ENCODE data around the gene AP2A2.

The AP2A2 gene

DNA sequence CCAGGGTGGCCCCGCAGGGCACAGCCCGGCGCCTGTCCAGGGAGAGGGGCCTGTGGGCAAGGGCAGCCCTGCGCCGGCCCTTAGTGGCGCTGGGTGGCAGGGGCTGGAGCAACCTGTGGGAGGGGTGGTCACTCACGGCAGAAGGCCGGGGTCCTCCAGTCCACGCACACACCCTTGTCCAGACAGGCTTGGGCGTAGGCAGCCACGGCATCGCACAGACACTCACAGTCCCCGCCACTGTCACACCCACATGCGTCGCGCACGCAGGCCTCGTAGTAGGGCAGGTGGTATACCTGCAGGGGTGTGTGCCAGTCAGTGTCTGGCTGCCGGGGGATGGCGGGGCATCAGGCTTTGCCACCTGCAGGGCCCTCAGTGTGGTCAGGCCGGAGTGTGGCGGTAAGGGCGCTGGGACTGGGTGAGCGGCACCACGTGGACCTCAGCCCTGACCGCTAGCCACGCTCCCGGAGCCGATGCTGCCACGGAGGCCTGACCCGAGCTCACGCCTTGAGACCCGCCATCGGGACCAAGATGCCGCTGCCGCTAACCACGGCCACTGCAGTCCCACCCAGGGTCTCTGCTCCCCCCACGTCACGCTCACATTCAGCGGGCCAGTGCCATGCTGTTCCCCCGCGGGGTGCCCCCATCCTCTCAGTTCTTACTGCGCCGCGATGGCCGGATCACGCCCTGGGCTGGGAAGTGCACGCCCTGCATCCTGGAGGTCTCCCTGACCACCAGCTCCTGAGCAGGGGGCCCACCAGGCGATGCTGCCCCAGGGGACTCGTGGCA, 98.3 kb downstream of the AP2A2 start:
- Histone ChIP-seq H3K9me3 (ENCODE audit: control insufficient read depth in 5 of 5, low read length in 5 of 5) (no peaks in the 10 kb centered on the region), H3K4me1 (ENCODE audit: control insufficient read depth in 5 of 5, insufficient read depth in 5 of 5, low read length in 5 of 5) (no peaks in the 10 kb centered on the region), H3K36me3 (ENCODE audit: control insufficient read depth in 5 of 5, insufficient read depth in 5 of 5, low read length in 5 of 5) (peaks cover 0 to 15% (median 0%) of the 10 kb centered on the region in 5 donors), H3K4me3 (ENCODE audit: low read depth in 1 of 5, low read length in 5 of 5) (no peak overlapping the region), H3K27ac (ENCODE audit: low read depth, low read length) (no peak overlapping the region), H3K27me3 (ENCODE audit: control insufficient read depth in 5 of 5, insufficient read depth in 4 of 5, low read length in 5 of 5) (peaks cover 0 to 3% (median 0%) of the 10 kb centered on the region in 5 donors), H3K9ac (ENCODE audit: low read length in 5 of 5) (no peak overlapping the region)

- Histone ChIP-seq H3K9me3 (ENCODE audit: control insufficient read depth in 5 of 5, low read length in 5 of 5) (no peaks in the 10 kb centered on the region), H3K27me3 (ENCODE audit: control insufficient read depth in 5 of 5, insufficient read depth in 4 of 5, low read length in 5 of 5) (peaks cover 0 to 3% (median 0%) of the 10 kb centered on the region in 5 donors), H3K4me3 (ENCODE audit: low read depth in 1 of 5, low read length in 5 of 5) (no peak overlapping the region), H3K4me1 (ENCODE audit: control insufficient read depth in 5 of 5, insufficient read depth in 5 of 5, low read length in 5 of 5) (peaks cover 0 to 2% (median 0%) of the 10 kb centered on the region in 5 donors), H3K27ac (ENCODE audit: low read depth, low read length) (no peak overlapping the region), H3K36me3 (ENCODE audit: control insufficient read depth in 5 of 5, insufficient read depth in 5 of 5, low read length in 5 of 5) (peaks cover 0 to 10% (median 0%) of the 10 kb centered on the region in 5 donors), H3K9ac (ENCODE audit: low read length in 5 of 5) (no peak overlapping the region)
Measured at GRCh38 chr11:1024597-1025409, 99.1 kb downstream of the AP2A2 start.

- H3K9ac ChIP-seq (ENCODE audit: low read length in 5 of 5) = no peak overlapping the region
- H3K4me3 ChIP-seq (ENCODE audit: low read depth in 1 of 5, low read length in 5 of 5) = no peak overlapping the region
- no peaks in the 10 kb centered on the region for H3K9me3 ChIP-seq (ENCODE audit: control insufficient read depth in 5 of 5, low read length in 5 of 5)
- peaks cover 0 to 3% (median 0%) of the 10 kb centered on the region in 5 donors for H3K4me1 ChIP-seq (ENCODE audit: control insufficient read depth in 5 of 5, insufficient read depth in 5 of 5, low read length in 5 of 5)
- no peak overlapping the region for H3K27ac ChIP-seq (ENCODE audit: low read depth, low read length)
- peaks cover 0 to 6% (median 0%) of the 10 kb centered on the region in 5 donors for H3K27me3 ChIP-seq (ENCODE audit: control insufficient read depth in 5 of 5, insufficient read depth in 4 of 5, low read length in 5 of 5)
- peaks cover 0 to 10% (median 0%) of the 10 kb centered on the region in 5 donors for H3K36me3 ChIP-seq (ENCODE audit: control insufficient read depth in 5 of 5, insufficient read depth in 5 of 5, low read length in 5 of 5)
Measured at GRCh38 chr11:1025410-1026162, 99.9 kb downstream of the AP2A2 start.

DNA sequence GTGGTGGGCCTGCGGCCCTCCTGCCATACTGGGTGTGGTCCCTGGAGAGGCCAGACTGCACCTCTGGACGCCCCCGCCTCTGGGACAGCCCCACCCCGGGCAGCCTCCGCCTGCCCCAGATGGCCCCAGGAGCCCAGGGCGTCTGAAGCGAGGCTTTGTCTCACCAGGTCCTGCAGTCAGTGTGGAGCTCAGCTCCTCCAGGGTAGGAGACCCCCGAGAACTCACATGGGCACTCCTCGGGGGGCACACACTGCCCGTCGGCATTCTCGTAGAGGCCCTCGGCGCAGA, 100.4 kb downstream of the AP2A2 start:
- Histone ChIP-seq H3K4me1 (ENCODE audit: control insufficient read depth in 5 of 5, insufficient read depth in 5 of 5, low read length in 5 of 5) (peaks cover 0 to 3% (median 0%) of the 10 kb centered on the region in 5 donors), H3K27ac (ENCODE audit: low read depth, low read length) (no peak overlapping the region), H3K27me3 (ENCODE audit: control insufficient read depth in 5 of 5, insufficient read depth in 4 of 5, low read length in 5 of 5) (peaks cover 0 to 7% (median 0%) of the 10 kb centered on the region in 5 donors), H3K9me3 (ENCODE audit: control insufficient read depth in 5 of 5, low read length in 5 of 5) (no peaks in the 10 kb centered on the region), H3K9ac (ENCODE audit: low read length in 5 of 5) (no peak overlapping the region), H3K36me3 (ENCODE audit: control insufficient read depth in 5 of 5, insufficient read depth in 5 of 5, low read length in 5 of 5) (peaks cover 0 to 10% (median 0%) of the 10 kb centered on the region in 5 donors), H3K4me3 (ENCODE audit: low read depth in 1 of 5, low read length in 5 of 5) (no peak overlapping the region)

- no peaks in the 10 kb centered on the region for H3K9me3 ChIP-seq (ENCODE audit: control insufficient read depth in 5 of 5, low read length in 5 of 5)
- no peak overlapping the region for H3K9ac ChIP-seq (ENCODE audit: low read length in 5 of 5)
- no peak overlapping the region for H3K27ac ChIP-seq (ENCODE audit: low read depth, low read length)
- no peak overlapping the region for H3K4me3 ChIP-seq (ENCODE audit: low read depth in 1 of 5, low read length in 5 of 5)
- peaks cover 0 to 7% (median 2%) of the 10 kb centered on the region in 5 donors for H3K27me3 ChIP-seq (ENCODE audit: control insufficient read depth in 5 of 5, insufficient read depth in 4 of 5, low read length in 5 of 5)
- peaks cover 0 to 3% (median 0%) of the 10 kb centered on the region in 5 donors for H3K4me1 ChIP-seq (ENCODE audit: control insufficient read depth in 5 of 5, insufficient read depth in 5 of 5, low read length in 5 of 5)
- H3K36me3 ChIP-seq (ENCODE audit: control insufficient read depth in 5 of 5, insufficient read depth in 5 of 5, low read length in 5 of 5) = peaks cover 0 to 7% (median 0%) of the 10 kb centered on the region in 5 donors
Measured at GRCh38 chr11:1026641-1027482, 101.2 kb downstream of the AP2A2 start.

DNA sequence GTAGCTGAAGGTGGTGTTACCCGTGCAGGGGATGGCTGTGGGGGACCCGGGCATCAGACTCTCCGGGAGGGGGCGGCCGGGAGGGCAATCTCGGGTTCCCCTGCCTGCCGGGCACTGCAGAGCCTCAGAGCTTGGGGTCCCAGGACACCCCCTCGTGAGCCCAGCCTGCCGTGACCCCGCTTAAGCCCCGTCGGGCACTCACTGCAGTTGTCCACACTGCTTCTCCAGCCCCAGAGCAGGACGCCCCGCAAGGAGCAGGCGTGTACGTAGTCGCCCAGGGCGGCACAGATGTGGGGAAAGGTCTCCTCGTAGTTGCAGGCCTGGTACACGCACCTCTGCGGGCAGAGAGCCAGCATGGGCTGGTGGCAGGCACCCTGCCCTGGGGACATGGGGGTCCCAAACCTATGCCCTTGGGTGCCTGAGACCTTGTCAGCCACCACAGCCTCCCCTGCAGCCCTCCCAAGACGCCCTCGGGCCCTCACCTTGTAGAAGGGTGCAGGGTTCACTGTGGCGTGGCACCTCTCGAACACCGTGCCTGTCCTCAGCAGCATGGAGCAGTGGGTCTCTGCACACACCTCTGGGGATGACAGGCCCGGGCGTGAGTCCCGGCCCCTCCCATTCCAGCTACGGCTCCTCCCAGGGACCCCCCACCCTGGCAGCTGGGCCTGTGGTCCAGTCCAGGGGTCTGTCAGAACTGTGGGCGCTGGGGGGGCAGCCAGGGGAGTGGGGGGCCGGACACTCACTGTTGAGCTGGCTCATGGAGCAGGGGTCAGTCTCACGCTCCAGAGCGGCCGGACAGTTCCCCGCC, 102.0 kb downstream of the AP2A2 start:
- Histone ChIP-seq H3K4me1 (ENCODE audit: control insufficient read depth in 5 of 5, insufficient read depth in 5 of 5, low read length in 5 of 5) (peaks cover 0 to 3% (median 0%) of the 10 kb centered on the region in 5 donors), H3K4me3 (ENCODE audit: low read depth in 1 of 5, low read length in 5 of 5) (no peak overlapping the region), H3K27ac (ENCODE audit: low read depth, low read length) (no peak overlapping the region), H3K9ac (ENCODE audit: low read length in 5 of 5) (no peak overlapping the region), H3K27me3 (ENCODE audit: control insufficient read depth in 5 of 5, insufficient read depth in 4 of 5, low read length in 5 of 5) (peaks cover 0 to 8% (median 3%) of the 10 kb centered on the region in 5 donors), H3K36me3 (ENCODE audit: control insufficient read depth in 5 of 5, insufficient read depth in 5 of 5, low read length in 5 of 5) (peaks cover 0 to 12% (median 0%) of the 10 kb centered on the region in 5 donors), H3K9me3 (ENCODE audit: control insufficient read depth in 5 of 5, low read length in 5 of 5) (no peaks in the 10 kb centered on the region)

- H3K27ac ChIP-seq (ENCODE audit: low read depth, low read length) = no peak overlapping the region
- H3K27me3 ChIP-seq (ENCODE audit: control insufficient read depth in 5 of 5, insufficient read depth in 4 of 5, low read length in 5 of 5) = peaks cover 0 to 8% (median 7%) of the 10 kb centered on the region in 5 donors
- no peak overlapping the region for H3K4me3 ChIP-seq (ENCODE audit: low read depth in 1 of 5, low read length in 5 of 5)
- H3K36me3 ChIP-seq (ENCODE audit: control insufficient read depth in 5 of 5, insufficient read depth in 5 of 5, low read length in 5 of 5) = peaks cover 0 to 12% (median 0%) of the 10 kb centered on the region in 5 donors
- peaks cover 0 to 3% (median 0%) of the 10 kb centered on the region in 5 donors for H3K4me1 ChIP-seq (ENCODE audit: control insufficient read depth in 5 of 5, insufficient read depth in 5 of 5, low read length in 5 of 5)
- H3K9ac ChIP-seq (ENCODE audit: low read length in 5 of 5) = no peak overlapping the region
- no peaks in the 10 kb centered on the region for H3K9me3 ChIP-seq (ENCODE audit: control insufficient read depth in 5 of 5, low read length in 5 of 5)
Measured at GRCh38 chr11:1028291-1028540, 102.5 kb downstream of the AP2A2 start.

GRCh38 chr11:1028616-1029015, 102.9 kb downstream of the AP2A2 start:
- peaks cover 0 to 3% (median 0%) of the 10 kb centered on the region in 5 donors for H3K4me1 ChIP-seq (ENCODE audit: control insufficient read depth in 5 of 5, insufficient read depth in 5 of 5, low read length in 5 of 5)
- no peak overlapping the region for H3K27ac ChIP-seq (ENCODE audit: low read depth, low read length)
- no peaks in the 10 kb centered on the region for H3K9me3 ChIP-seq (ENCODE audit: control insufficient read depth in 5 of 5, low read length in 5 of 5)
- H3K4me3 ChIP-seq (ENCODE audit: low read depth in 1 of 5, low read length in 5 of 5) = no peak overlapping the region
- H3K36me3 ChIP-seq (ENCODE audit: control insufficient read depth in 5 of 5, insufficient read depth in 5 of 5, low read length in 5 of 5) = peaks cover 0 to 12% (median 0%) of the 10 kb centered on the region in 5 donors
- no peak overlapping the region for H3K9ac ChIP-seq (ENCODE audit: low read length in 5 of 5)
- H3K27me3 ChIP-seq (ENCODE audit: control insufficient read depth in 5 of 5, insufficient read depth in 4 of 5, low read length in 5 of 5) = peaks cover 0 to 8% (median 7%) of the 10 kb centered on the region in 5 donors

DNA sequence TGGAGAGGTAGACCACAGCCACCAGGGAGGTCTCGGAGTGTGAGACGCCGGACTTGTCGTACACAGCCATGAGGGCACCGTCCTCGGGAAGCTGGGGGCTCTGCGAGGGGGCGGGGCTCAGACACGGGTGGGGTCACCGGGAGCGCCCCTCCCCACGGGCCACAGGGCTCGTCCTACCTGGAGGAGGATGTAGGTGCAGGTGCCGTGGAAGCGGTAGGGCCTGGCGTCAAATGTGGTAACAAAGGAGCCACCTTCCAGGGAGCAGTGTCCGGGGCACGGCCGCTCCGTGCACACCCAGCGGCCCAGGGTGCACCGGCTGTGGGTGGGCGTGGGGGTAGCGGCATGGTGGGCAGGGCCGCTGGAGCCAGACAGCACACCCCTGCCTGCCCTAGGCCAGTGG, 103.4 kb downstream of the AP2A2 start:
- no peak overlapping the region for H3K9ac ChIP-seq (ENCODE audit: low read length in 5 of 5)
- no peaks in the 10 kb centered on the region for H3K9me3 ChIP-seq (ENCODE audit: control insufficient read depth in 5 of 5, low read length in 5 of 5)
- no peak overlapping the region for H3K4me3 ChIP-seq (ENCODE audit: low read depth in 1 of 5, low read length in 5 of 5)
- peaks cover 0 to 3% (median 0%) of the 10 kb centered on the region in 5 donors for H3K4me1 ChIP-seq (ENCODE audit: control insufficient read depth in 5 of 5, insufficient read depth in 5 of 5, low read length in 5 of 5)
- no peak overlapping the region for H3K27ac ChIP-seq (ENCODE audit: low read depth, low read length)
- H3K36me3 ChIP-seq (ENCODE audit: control insufficient read depth in 5 of 5, insufficient read depth in 5 of 5, low read length in 5 of 5) = peaks cover 0 to 9% (median 0%) of the 10 kb centered on the region in 5 donors
- peaks cover 0 to 11% (median 7%) of the 10 kb centered on the region in 5 donors for H3K27me3 ChIP-seq (ENCODE audit: control insufficient read depth in 5 of 5, insufficient read depth in 4 of 5, low read length in 5 of 5)

Measured in subcutaneous abdominal adipose tissue (tissue), 5 donors.